ENCODE results near the gene MAPK1IP1L. TPM values are rescaled to one million over a fixed set of nuclear protein-coding genes. Genes with fewer than 3 reads are reported as not detected.

The MAPK1IP1L gene
- total and polyA plus RNA-seq, 2 donors (not counting 1 experiment from before 2014, with no cell fraction given), result 116 to 141 TPM

GRCh38 chr14:55097881-55098560, 46.6 kb downstream of the MAPK1IP1L start:
- intact Hi-C loops (cut with micrococcal nuclease), result no loop called here
- Histone ChIP-seq H2AFZ (ENCODE audit: insufficient read depth, low read depth, low read length, poor library complexity, severe bottlenecking) (peak overlapping the region; percentile 75), H3K36me3 (replicated peaks in 1 of 2; ENCODE audit: control extremely low read depth in 1 of 2, control insufficient read depth in 1 of 2, extremely low read depth in 1 of 2, insufficient read depth in 2 of 2, low read length in 1 of 2) (no peaks in the 10 kb centered on the region), H3K79me2 (ENCODE audit: control insufficient read depth, insufficient read depth, low read length) (no peaks in the 10 kb centered on the region), H3K27me3 (replicated peaks in 1 of 4; ENCODE audit: control extremely low read depth in 1 of 4, control insufficient read depth in 3 of 4, insufficient read depth in 4 of 4, low read length in 3 of 4) (no peaks in the 10 kb centered on the region), H3K4me3 (ENCODE audit: control extremely low read depth in 1 of 5, extremely low read depth in 1 of 5, insufficient read depth in 1 of 5, low read depth in 2 of 5, low read length in 4 of 5) (no peak overlapping the region), H3K4me1 (ENCODE audit: control insufficient read depth in 2 of 2, insufficient read depth in 2 of 2, low read length in 2 of 2) (peaks cover 24 to 33% of the 10 kb centered on the region in 2 donors), H3K9ac (ENCODE audit: low read length) (no peak overlapping the region), H3K27ac (ENCODE audit: low read length in 2 of 2) (peak overlapping the region; percentile 22 to 66), H3K4me2 (replicated peaks; ENCODE audit: low read depth, low read length, poor library complexity, severe bottlenecking) (peak overlapping the region; percentile 46), H3K9me3 (ENCODE audit: control extremely low read depth in 1 of 3, control insufficient read depth in 2 of 3, insufficient read depth in 1 of 3, low read length in 2 of 3) (no peaks in the 10 kb centered on the region), H4K20me1 (ENCODE audit: control insufficient read depth, insufficient read depth, low read length, poor library complexity, severe bottlenecking) (no peaks in the 10 kb centered on the region)
- Mint-ChIP-seq H3K4me3 (peak overlapping the region; percentile 65), H3K9me3 (ENCODE audit: insufficient read depth) (no peaks in the 10 kb centered on the region), H3K27me3 (no peaks in the 10 kb centered on the region), H3K27ac (peak overlapping the region; percentile 90), H3K4me1 (peaks cover 33% of the 10 kb centered on the region)
- TF ChIP-seq CTCF (IDR thresholded peaks at IDR 0.05), result no peak
- no peak for TF ChIP-seq EZH2 (IDR thresholded peaks at IDR 0.05; ENCODE audit: borderline replicate concordance, insufficient read depth, low read depth, low read length, poor library complexity, severe bottlenecking)
- WGBS (ENCODE audit: insufficient coverage), result 24% methylated on average over 3 of the region's 5 CpGs
- ATAC-seq (ENCODE audit: low read depth) (peak; percentile 56), DNase-seq (peak; percentile 77)
- POLR2A ChIA-PET, result interaction anchor here (0.7 kb wide), 1 partner anchor 196 kb away, joined by 6 read pairs; the partner anchor contains the start of gene GCH1
- CTCF ChIA-PET, result interaction anchor here (0.5 to 2.8 kb wide), 7 partner anchors 9 to 63 kb away, joined by 3 to 16 read pairs (median 6); partner anchors contain the start of genes LGALS3 and MAPK1IP1L

DNA sequence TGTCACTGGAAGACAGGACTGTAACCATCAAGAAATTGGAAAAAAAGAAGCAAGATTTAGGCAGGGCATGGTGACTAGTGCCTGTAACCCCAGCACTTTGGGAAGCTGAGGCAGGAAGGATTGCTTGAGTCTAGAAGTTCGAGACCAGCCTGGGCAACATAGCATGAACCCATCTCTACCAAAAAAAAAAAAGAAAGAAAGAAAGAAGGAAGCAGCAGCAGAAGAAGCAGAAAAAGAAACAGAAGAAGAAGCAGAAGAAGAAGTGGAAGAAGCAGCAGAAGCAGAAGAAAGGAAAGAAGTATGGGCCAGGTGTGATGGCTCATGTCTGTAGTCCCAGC, 47.1 kb downstream of the MAPK1IP1L start:
- Histone ChIP-seq H4K20me1 (ENCODE audit: control insufficient read depth, insufficient read depth, low read length, poor library complexity, severe bottlenecking) (no peaks in the 10 kb centered on the region), H3K9me3 (ENCODE audit: control extremely low read depth in 1 of 3, control insufficient read depth in 2 of 3, insufficient read depth in 1 of 3, low read length in 2 of 3) (no peaks in the 10 kb centered on the region), H3K27ac (ENCODE audit: low read length in 2 of 2) (peak overlapping the region; percentile 22 to 66), H3K36me3 (replicated peaks in 1 of 2; ENCODE audit: control extremely low read depth in 1 of 2, control insufficient read depth in 1 of 2, extremely low read depth in 1 of 2, insufficient read depth in 2 of 2, low read length in 1 of 2) (no peaks in the 10 kb centered on the region), H2AFZ (ENCODE audit: insufficient read depth, low read depth, low read length, poor library complexity, severe bottlenecking) (peak overlapping the region; percentile 75), H3K4me1 (ENCODE audit: control insufficient read depth in 2 of 2, insufficient read depth in 2 of 2, low read length in 2 of 2) (peaks cover 29 to 38% of the 10 kb centered on the region in 2 donors), H3K79me2 (ENCODE audit: control insufficient read depth, insufficient read depth, low read length) (no peaks in the 10 kb centered on the region), H3K4me2 (replicated peaks; ENCODE audit: low read depth, low read length, poor library complexity, severe bottlenecking) (peak overlapping the region; percentile 46), H3K9ac (ENCODE audit: low read length) (no peak overlapping the region), H3K4me3 (ENCODE audit: control extremely low read depth in 1 of 5, extremely low read depth in 1 of 5, insufficient read depth in 1 of 5, low read depth in 2 of 5, low read length in 4 of 5) (no peak overlapping the region), H3K27me3 (replicated peaks in 1 of 4; ENCODE audit: control extremely low read depth in 1 of 4, control insufficient read depth in 3 of 4, insufficient read depth in 4 of 4, low read length in 3 of 4) (no peaks in the 10 kb centered on the region)
- no peaks in the 10 kb centered on the region for H3K27me3 Mint-ChIP-seq
- TF ChIP-seq CTCF (IDR thresholded peaks at IDR 0.05) (no peak), EZH2 (IDR thresholded peaks at IDR 0.05; ENCODE audit: borderline replicate concordance, insufficient read depth, low read depth, low read length, poor library complexity, severe bottlenecking) (no peak)
- intact Hi-C loops (cut with micrococcal nuclease), result no loop called here
- H3K4me3 Mint-ChIP-seq, result peak overlapping the region; percentile 65
- ATAC-seq (ENCODE audit: low read depth) (no peak), DNase-seq (no peak)
- H3K9me3 Mint-ChIP-seq (ENCODE audit: insufficient read depth), result no peaks in the 10 kb centered on the region
- H3K4me1 Mint-ChIP-seq, result peaks cover 38% of the 10 kb centered on the region
- WGBS (ENCODE audit: insufficient coverage), result no CpG with 5 or more reads among the region's 1 CpG
- ChIA-PET POLR2A (interaction anchor here (0.7 kb wide), 1 partner anchor 196 kb away, joined by 6 read pairs; the partner anchor contains the start of gene GCH1), CTCF (interaction anchor here (0.5 to 2.8 kb wide), 7 partner anchors 9 to 62 kb away, joined by 3 to 16 read pairs (median 6); partner anchors contain the start of genes LGALS3 and MAPK1IP1L)
- peak overlapping the region; percentile 90 for H3K27ac Mint-ChIP-seq
